ENCODE results near the gene CNTNAP2. TPM values are rescaled to one million over a fixed set of nuclear protein-coding genes. Genes with fewer than 3 reads are reported as not detected.

CNTNAP2 gene
- total RNA-seq, 1 donor from 2014 or later: 1.9 TPM

GRCh38 chr7:147971606-147972110 is 1855.1 kb downstream of the CNTNAP2 start:
- DNase-seq: no peak

GRCh38 chr7:147978201-147978600 is 1861.6 kb downstream of the CNTNAP2 start:
- DNase-seq: no peak

- DNase-seq: no peak
These were observed 1862.0 kb downstream of the CNTNAP2 start for GRCh38 chr7:147978651-147979050.

GRCh38 chr7:147980826-147981813 is 1864.5 kb downstream of the CNTNAP2 start:
- DNase-seq: no peak

GRCh38 chr7:147982307-147982706 is 1865.7 kb downstream of the CNTNAP2 start:
- DNase-seq: no peak

GRCh38 chr7:147984265-147984664 is 1867.7 kb downstream of the CNTNAP2 start:
- DNase-seq: no peak

- DNase-seq: no peak
These were observed 1873.5 kb downstream of the CNTNAP2 start for GRCh38 chr7:147990079-147990478.

GRCh38 chr7:147990942-147991341 is 1874.3 kb downstream of the CNTNAP2 start:
- no peak for DNase-seq

GRCh38 chr7:147992698-147993097 is 1876.1 kb downstream of the CNTNAP2 start:
- DNase-seq: no peak

GRCh38 chr7:147997636-147998035 is 1881.0 kb downstream of the CNTNAP2 start:
- no peak for DNase-seq

- no peak for DNase-seq
These were observed 1883.4 kb downstream of the CNTNAP2 start for GRCh38 chr7:147999962-148000361.

GRCh38 chr7:148011753-148012152 is 1895.2 kb downstream of the CNTNAP2 start:
- no peak for DNase-seq

GRCh38 chr7:148014001-148014400 is 1897.4 kb downstream of the CNTNAP2 start:
- DNase-seq: no peak

- no peak for DNase-seq
These were observed 1897.9 kb downstream of the CNTNAP2 start for GRCh38 chr7:148014541-148014940.

GRCh38 chr7:148017126-148017525 is 1900.5 kb downstream of the CNTNAP2 start:
- DNase-seq: no peak

GRCh38 chr7:148020679-148021078 is 1904.1 kb downstream of the CNTNAP2 start:
- DNase-seq: no peak

GRCh38 chr7:148021507-148022045 is 1905.0 kb downstream of the CNTNAP2 start:
- no peak for DNase-seq

GRCh38 chr7:148022832-148023231 is 1906.2 kb downstream of the CNTNAP2 start:
- no peak for DNase-seq

- DNase-seq: no peak
These were observed 1910.1 kb downstream of the CNTNAP2 start for GRCh38 chr7:148026713-148027112.

- no peak for DNase-seq
These were observed 1911.6 kb downstream of the CNTNAP2 start for GRCh38 chr7:148028165-148028564.

GRCh38 chr7:148031019-148031418 is 1914.4 kb downstream of the CNTNAP2 start:
- DNase-seq: no peak

GRCh38 chr7:148031811-148032210 is 1915.2 kb downstream of the CNTNAP2 start:
- DNase-seq: peak; percentile 1

- DNase-seq: no peak
These were observed 1919.3 kb downstream of the CNTNAP2 start for GRCh38 chr7:148035950-148036349.

Data from skin of body (tissue), 2 donors.